GM21423 (cell line): ENCODE data around the gene ZMYND8.
"Not testable (repeated sequence)": the region's sequence is repeated elsewhere in the genome, so short reads cannot be mapped to it uniquely, and the experiment has no call there.

Experiments used
- ATAC-seq: cut with Tn5 transposase; IDR thresholded peaks from one replicate; pipeline ENCODE4 v1.9.1; 2021; ENCODE audit warnings: mild to moderate bottlenecking, moderate library complexity; ENCODE audit not compliant: unreplicated experiment

The ZMYND8 gene

DNA sequence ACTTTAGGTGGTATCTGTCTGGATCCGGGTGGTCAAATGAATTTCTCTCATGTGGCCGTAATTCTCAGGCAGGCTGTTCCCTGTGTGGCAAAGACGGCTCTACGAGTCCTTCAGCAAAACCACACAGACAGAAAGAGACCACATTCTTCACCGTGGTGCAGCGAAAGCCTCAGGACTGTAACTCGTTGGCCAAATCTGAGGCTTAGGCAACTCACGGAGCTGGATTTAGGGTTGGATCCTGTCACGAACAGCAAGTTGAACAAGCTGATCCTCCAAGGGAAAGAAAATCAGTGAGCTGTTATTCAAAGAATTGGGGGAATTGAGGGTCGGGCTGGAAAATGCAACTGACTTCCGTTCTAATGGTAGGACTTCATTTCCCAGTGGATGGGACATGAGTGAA is 167.4 kb downstream of the ZMYND8 start:
- no peak for ATAC-seq

DNA sequence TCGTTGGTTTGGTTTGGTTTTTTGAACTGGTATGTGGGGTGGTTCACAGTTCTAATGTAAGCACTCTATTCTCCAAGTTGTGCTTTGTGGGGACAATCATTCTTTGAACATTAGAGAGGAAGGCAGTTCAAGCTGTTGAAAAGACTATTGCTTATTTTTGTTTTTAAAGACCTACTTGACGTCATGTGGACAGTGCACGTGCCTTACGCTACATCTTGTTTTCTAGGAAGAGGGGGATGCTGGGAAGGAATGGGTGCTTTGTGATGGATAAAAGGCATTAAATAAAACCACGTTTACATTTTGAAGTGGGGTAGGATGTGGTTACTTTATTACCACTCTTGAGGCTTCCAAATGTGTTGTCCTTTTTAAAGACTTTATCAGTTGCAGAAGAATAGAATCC is 168.0 kb downstream of the ZMYND8 start:
- ATAC-seq: no peak

DNA sequence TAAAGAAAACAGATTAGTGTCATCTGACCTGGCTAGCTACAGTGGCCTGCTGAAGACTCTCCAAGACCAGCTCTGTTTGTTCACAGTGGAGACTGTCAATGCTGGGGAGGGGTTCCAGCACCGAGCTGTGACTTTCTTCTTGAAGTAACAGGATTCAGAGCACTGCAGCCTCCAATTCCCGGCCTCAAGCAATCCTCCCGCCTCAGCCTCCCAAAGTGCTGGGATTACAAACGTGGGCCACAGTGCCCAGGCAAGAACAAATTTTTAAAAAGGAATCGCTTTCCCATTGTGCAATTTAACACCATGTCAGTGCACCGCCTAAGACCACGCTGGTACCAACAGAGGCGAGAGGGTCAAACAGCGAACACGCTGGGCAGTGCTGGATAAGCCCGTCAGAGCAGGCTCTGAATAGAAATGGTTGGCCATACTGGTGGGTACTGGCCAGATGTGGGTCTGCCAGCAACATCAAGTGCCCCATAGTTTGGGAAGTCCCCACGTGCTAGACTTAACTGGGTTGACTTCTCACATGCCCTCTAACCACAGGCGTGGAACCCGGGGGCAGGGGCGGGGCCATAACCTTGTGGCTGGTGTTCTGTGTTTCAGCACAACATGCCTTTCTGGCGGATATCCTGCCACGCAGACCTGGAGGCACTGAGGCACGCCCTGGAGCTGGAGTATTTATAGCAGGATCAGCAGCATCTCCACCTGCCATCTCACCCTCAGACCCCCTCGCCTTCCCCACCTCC is 168.9 kb downstream of the ZMYND8 start:
- ATAC-seq: no peak

DNA sequence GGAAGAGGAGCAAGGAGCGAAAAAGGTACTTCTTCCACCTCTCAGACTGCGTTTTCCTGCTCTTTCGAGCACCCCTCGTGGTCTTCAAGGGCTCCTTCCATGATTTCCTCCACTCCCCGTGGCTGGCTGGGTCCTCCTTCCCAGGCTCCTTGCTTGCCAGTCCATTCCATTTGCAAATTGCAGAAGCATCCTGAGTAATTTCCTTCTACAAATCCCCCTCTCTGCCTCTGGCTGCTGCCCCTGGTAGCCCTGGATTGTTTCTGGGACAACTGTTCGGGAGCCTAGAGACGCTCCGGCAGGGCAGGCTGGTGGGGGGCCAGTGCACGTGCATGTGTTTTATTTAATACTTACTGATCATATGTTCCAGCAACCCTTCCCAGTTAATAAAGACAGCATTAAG is 173.1 kb downstream of the ZMYND8 start:
- ATAC-seq: no peak

DNA sequence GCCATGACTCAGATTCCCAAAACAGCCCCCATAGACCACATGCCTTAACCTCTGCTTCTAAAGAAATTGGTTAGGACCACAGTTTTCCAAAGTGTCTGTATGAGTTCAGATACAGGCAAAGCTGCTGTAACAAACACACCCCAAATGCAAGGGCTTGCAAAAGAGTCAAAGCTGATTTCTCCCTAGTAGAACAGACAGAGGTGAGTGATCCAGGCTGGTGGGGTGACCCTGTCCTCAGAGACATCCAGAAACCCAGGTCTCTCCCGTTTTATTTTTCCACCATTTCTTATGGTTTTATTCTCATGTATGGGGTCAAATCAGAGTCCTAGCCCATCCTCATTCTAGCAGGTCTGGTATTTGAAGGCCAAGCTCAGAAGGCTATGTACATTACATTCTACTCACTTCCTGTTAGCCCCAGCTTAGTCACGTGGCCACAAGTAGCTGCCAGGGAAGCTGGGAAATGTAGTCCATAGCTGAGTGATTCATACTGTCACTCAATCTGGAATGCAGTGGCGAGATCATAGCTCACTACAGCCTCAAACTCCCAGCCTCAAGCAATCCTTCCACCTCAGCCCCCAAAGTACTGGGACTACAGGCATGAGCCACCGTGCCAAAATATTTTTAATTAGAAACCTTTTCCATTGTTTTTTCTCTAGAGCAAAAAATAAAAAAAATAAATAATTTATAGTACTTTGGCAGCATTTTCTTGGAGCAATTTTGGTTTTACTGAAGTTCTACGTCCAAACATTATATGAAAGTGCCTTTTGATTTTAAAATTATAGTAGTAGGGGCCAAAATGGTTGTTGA is 175.2 kb downstream of the ZMYND8 start:
- no peak for ATAC-seq

DNA sequence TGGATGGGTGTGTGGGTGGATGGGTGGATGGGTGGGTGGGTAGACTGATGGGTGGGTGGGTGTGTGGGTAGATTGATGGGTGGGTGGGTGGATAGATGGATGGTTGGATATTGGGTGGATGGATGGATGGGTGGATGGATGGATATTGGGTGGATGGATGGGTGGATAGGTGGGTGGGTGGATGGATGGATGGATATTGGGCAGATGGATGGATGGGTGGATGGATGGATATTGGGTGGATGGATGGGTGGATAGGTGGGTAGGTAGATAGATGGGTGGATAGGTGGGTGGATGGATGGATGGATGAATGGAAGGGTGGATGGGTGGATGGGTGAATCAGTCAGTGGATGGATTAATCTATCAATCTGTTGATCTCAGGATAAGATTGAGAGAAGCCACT is 177.2 kb downstream of the ZMYND8 start:
- ATAC-seq: no peak

DNA sequence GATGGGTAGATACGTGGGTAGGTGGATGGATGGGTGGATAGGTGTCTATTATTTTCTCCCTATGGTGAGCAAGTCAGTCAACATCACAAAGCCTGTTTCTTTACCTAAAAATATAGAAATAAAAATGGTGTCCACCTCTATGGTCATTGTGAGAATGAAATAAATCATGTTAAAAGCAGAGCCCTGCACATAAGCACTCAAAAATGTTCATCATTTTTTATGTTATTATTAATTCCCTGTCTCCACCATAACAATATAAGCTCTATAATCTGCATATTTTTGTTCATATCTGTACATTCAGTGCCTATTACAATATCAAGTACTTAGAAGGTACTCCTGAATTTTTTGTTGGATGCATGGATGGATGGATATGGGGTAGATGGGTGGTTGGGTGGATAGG is 177.6 kb downstream of the ZMYND8 start:
- no peak for ATAC-seq

DNA sequence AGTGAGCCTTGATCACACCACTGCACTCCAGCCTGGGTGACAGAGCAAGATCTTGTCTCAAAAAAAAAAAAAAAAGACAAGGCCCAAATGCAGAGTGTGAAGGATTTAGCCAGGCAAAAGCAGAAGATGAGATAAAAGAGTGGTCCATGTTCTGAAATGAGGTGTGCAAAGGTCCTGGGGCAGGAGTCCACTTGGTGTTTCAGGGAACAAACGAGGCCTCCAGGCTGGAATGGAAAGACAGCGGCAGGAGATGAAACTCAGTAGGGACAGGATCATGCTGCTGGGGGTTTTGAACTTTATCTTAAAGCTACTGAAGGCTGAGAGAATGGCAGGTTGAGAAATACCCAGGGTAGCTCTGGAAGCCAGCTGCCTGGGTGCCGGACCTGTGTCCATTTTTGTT is 178.2 kb downstream of the ZMYND8 start:
- no peak for ATAC-seq

DNA sequence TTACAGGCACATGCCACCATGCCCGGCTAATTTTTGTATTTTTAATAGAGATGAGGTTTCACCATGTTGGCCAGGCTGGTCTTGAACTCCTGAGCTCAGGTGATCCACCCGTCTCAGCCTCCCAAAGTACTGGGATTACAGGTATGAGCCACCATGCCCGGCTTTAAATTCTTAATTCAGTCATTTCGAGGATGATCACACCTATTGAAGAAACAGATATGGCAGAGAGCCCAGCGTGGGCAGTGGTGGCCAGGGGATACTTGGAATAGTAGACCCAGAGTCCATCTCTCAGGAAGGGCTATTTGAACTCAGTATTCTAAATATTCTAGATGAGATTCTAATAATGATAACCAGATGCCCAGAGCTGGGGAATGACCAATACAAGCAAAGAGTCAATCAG is 180.3 kb downstream of the ZMYND8 start:
- not testable (repeated sequence) for ATAC-seq

DNA sequence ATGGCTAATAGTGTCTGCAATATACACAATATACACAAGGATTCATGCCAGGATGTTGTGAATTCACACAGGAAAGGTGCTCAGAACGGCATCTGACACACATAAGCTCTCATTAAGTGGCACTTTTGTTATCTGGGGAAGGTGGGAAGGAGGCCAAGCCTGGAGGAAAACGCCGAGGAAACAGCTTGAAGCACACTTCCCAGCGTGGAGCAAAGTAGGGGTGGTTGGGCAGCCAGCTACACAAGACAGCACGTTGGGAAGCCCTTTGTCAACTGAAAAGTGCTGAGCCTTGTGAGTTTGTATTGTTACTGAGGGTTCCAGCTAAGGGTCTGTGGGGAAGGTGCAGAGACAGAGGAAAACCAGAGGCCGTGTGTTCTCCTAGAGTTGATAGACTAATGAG is 181.0 kb downstream of the ZMYND8 start:
- ATAC-seq: no peak

DNA sequence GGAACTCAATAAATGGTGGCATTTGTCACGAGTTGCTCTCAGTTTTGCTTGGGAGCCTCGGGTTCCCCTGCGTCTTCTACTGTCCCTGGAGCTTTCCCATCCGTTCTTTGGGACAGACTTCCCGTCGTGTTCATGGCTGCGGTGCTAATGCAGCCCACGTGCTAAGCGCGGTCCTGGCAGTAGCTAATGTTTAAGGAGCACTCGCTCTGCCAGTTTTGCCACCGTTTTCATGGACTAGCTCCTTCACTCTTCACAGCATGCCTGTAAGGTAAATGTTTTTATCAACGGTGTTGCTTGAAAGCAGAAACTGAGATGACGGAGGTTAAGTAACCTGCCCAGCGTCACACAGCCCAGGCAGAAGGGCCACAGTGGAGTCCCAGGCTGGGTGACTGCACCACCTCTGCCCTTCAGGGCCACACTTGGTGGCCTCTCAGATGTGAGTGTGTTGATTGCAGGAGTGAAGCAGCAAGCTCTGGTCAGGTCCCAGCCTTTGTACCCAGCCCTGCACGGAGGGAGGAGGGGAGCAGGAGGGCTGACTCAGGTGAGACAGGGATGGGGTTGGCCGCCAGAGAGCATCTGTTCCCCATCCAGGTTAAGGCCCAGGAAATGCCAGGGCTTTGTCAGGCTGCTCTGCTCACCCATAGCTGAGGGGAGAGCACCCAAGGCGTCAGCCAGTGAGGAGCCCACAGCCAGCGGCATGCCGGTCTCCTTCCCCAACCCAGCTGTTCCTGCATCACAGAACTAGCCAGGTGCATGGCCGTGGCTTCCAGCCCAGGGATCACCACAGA is 181.8 kb downstream of the ZMYND8 start:
- ATAC-seq: no peak

DNA sequence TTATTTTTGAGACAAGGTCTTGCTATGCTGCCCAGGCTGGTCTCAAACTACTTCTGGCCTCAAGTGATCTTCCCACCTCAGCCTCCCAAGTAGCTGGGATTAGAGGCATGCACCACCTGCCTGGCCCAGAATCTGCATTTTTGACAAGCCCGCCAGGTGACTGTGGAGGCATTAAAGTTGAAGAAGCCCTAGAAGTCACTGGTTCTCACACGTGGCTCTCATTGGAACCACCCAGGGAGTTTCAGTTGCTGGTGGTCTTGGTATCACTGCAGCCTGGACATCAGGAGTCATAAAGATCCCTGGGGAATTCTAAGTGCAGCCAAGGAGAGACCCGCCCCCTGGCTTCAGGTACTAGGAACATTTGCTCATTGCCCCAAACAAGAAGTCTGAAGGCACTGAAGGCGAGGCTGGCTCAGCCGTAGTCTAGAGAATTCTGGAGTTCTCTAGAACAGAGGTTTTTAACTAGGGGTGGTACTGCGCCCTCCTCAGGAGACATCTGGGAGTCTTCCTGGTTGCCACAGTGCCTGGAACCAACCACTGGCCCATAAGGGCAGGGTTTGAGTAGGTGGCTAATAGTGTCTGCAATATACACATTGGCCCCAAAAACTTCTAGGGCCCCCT is 182.8 kb downstream of the ZMYND8 start:
- ATAC-seq: no peak

DNA sequence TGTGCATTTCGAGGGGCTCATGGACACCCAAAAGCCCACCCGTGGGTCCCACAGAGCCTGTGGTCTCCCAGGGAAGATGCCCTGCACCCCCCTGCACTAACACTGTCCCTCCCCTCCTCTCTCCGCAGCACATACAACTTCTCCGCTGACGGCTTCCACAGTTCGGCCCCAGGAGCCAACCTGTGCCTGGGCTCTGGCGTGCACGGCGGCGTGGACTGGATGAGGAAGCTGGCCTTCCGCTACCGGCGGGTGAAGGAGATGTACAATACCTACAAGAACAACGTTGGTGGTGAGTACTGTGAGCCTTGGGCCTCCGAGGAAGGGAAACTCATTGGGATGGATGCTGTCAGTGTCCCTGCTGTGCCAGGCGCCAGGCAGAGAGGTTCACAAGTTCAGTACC is 183.9 kb downstream of the ZMYND8 start:
- ATAC-seq: no peak

DNA sequence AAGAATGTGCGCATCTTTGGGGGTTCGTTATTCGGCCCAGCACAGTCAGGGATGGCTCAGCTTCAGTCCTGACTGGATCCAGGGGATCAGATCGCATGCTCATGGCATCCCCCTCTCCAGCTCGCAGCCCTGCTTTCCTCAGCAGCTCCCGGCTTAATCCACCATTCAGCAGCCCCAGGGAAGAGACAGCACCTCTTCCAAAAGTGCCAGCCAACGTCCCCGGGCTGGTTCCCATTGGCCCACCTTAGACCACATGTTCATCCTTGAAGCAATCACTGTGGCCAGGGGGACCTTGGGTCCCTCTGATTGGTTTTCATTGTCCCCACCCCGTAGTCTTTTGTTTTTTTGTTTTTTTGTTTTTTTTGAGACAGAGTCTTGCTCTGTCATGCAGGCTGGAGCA is 188.7 kb downstream of the ZMYND8 start:
- ATAC-seq: no peak

DNA sequence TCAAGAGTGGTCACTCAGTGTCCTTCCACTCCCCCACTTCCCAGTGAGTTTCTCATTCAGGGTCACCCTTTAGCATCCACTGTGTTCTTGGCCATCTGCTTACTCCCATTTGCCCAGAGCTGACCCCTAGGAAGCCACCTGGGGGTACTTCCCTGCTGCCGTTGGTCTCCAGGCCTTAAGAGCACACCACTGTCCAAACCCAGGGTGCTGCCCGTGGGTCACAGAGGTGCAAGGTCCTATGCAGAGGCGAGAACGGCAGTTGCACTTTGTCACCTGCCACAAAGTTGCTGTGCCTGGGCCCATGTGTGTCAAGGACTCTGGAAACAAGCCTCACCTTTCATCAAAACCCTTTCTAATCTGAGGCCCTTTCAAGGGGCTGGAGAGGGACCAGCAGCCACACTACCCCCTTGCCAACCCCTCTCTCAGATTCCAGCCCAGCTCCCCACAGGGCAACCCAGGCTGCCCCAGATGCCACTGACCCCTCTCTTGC is 191.1 kb downstream of the ZMYND8 start:
- ATAC-seq: no peak

DNA sequence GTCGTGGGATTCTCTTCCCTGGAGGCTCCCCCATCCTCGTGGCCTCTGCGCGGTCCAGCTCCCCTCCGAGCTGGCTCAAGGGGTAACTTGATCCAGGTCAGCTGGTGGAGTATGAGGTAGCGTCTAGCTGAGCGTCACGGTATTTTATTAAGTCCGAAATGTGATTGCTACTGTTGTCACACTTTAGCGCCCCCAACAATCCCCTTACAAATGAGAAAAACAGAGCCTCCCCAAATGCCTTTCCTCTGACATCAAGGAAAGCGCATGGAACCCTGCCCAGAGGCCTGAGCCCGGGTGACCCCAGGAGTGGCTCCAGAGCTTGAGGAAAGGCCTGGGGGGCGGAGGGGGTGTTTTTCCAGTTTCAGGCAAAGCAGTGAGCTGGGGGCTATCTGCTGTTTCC is 192.4 kb downstream of the ZMYND8 start:
- ATAC-seq: no peak

DNA sequence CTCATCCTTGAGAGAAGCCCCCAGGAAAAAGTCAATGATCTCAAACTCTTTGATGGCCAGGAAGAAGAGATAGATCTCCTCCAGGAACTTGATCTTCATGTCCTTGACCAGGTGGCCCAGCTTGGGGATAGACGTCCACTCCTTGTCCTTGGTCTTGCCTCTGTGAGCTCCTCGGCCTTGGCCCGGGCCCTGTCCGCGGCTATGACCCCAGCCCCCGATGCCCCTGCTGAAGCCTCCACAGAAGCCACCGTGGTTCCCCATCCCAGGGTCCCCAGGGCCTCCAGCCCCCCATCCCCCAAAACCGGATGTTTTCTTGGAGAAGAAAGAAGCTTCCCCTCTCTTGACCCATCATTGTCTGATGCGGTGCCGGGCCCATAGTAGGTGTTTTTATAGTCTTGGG is 195.1 kb downstream of the ZMYND8 start:
- ATAC-seq: no peak

DNA sequence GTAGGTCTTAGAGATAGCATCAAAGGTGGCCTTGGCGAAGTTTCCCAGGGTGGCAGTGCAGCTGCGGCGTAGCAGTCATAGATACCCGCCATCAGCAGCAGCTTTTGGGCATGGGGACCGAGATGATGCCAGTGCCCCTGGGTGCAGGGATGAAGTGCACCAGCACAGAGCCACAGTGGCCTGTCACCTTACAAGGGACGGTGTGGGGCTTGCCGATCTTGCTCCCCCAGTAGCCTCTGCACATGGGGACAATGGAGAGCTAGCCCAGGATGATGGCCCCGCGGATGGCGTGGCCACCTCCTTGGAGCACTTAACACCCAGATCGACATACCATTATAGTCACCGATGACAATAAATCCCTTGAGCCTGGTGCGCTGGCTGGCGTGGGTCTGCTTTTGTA is 195.5 kb downstream of the ZMYND8 start:
- ATAC-seq: no peak

DNA sequence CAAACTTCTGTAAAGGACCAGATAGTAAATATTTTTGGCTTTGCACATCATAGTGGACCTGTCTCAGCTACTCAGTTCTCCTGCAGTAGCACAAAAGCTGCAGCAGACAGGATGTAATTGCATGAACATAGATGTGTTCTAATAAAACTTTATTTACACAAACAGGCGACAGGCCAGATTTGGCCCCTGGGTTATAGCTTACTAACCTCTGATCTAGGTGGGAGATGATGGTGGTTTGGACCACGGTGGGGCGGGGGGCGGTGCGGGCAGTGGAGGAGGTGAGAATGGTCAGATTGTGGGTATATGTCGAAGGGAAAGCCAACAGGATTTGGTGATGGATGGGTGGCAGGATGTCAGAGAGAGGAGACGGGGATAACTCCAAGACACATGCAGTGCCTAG is 196.3 kb downstream of the ZMYND8 start:
- no peak for ATAC-seq
